ENCODE measurements around the gene DUSP14.
A peak's percentile ranks its signal among the peaks of the same experiment; 100 is the strongest.

GRCh38 chr17:37490638-37491614 lies 1.2 kb downstream of the DUSP14 start:
- TF ChIP-seq ELK4 (CRISPR knock-in tag; IDR thresholded peaks at IDR 0.05; ENCODE audit: borderline replicate concordance): no peak
- 0 out of 2 replicates have a peak, but pooled peaks have one; percentile 2 for TF ChIP-seq CTCF (CRISPR knock-in tag; IDR thresholded peaks at IDR 0.05)
- no peak for TF ChIP-seq CEBPB (IDR thresholded peaks at IDR 0.05; ENCODE audit: borderline replicate concordance, low read depth, low read length)

Data from HepG2 (cell line).